Measurements from ENCODE around the gene HLCS.

DNA sequence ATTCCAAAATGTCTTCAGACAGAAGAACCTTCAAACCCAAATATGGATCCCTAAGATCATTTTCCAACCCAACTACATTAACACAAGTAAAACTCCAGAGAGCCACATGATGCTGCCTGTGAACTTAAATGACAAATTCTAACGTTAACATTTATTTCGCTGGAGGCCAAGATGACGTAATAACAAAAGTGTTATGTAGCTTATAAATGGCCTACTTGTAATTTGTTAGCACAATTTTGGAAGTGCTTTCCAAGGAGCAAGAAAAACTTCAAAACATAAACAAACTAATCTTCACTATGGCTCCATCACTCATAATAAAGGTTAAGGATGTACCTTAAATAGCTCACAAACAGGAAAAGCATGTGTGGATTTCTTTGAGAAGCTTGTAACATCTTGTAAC is 126.7 kb downstream of the HLCS start:
- no peak for TF ChIP-seq EZH2 (IDR thresholded peaks at IDR 0.05; ENCODE audit: borderline replicate concordance, low read depth, low read length, severe bottlenecking)
- no peak for TF ChIP-seq CTCF (IDR thresholded peaks at IDR 0.05; ENCODE audit: extremely low read depth in 1 of 2, insufficient read depth in 1 of 2, low read depth in 1 of 2, low read length in 2 of 2)
- TF ChIP-seq MYC (IDR thresholded peaks at IDR 0.05; ENCODE audit: low read depth, low read length) = no peak

Measured in endothelial cell of umbilical vein (primary cell).